Measurements from ENCODE around the gene SERGEF. TPM values are rescaled to one million over a fixed set of nuclear protein-coding genes. Genes with fewer than 3 reads are reported as not detected.
"Not testable (repeated sequence)": the region's sequence is repeated elsewhere in the genome, so short reads cannot be mapped to it uniquely, and the experiment has no call there.

Gene SERGEF
- total RNA-seq, 2 donors from 2014 or later, result 27.3 to 32.0 TPM

DNA sequence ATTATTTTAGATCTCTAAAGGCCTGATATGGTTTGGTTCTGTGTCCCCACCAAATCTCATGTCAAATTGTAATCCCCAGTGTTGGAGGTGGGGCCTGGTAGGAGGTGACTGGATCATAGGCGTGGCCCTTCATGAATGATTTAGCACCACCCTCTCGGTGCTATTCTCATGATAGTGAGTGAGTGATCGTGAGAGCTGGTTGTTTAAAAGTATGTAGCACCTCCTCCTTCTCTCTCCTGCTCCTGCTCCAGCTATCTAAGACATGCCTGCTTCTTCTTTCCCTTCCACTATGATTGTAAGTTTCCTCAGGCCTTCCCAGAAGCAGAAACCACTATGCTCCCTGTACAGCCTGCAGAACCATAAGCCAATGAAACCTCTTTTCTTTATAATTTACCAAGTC lies 114.1 kb downstream of the SERGEF start:
- TF ChIP-seq, protein P1, sequence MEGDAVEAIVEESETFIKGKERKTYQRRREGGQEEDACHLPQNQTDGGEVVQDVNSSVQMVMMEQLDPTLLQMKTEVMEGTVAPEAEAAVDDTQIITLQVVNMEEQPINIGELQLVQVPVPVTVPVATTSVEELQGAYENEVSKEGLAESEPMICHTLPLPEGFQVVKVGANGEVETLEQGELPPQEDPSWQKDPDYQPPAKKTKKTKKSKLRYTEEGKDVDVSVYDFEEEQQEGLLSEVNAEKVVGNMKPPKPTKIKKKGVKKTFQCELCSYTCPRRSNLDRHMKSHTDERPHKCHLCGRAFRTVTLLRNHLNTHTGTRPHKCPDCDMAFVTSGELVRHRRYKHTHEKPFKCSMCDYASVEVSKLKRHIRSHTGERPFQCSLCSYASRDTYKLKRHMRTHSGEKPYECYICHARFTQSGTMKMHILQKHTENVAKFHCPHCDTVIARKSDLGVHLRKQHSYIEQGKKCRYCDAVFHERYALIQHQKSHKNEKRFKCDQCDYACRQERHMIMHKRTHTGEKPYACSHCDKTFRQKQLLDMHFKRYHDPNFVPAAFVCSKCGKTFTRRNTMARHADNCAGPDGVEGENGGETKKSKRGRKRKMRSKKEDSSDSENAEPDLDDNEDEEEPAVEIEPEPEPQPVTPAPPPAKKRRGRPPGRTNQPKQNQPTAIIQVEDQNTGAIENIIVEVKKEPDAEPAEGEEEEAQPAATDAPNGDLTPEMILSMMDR (IDR thresholded peaks at IDR 0.05), result no peak
- no peak for ATAC-seq (ENCODE audit: insufficient number of reproducible peaks, low FRiP score, low read depth)

DNA sequence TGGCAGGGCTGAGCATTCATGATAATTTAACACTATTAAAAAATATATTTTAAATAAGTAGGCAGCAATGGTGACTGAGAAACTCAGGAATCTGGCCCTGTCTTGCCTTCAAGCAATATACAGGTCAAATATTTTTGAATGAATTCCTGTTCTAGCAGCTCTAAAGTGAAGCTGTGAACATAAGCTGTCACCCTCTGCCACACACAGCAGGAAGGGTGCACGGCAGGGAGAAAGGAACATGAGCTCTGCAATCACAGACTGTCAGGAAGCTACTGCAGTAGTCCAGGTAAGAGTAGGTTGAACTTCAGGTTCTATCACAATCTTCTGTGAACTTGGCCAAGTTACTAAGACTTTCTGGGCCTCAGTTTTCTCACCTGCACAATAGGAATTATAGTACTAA lies 114.8 kb downstream of the SERGEF start:
- TF ChIP-seq, protein P1 (IDR thresholded peaks at IDR 0.05), result no peak
- DNase-seq (ENCODE audit: low spot score) (no peak), ATAC-seq (ENCODE audit: insufficient number of reproducible peaks, low FRiP score, low read depth) (no peak)
- H3K4me1 ChIP-seq (ENCODE audit: control insufficient read depth in 1 of 2, low read depth in 2 of 2), result no peaks in the 10 kb centered on the region
- no peaks in the 10 kb centered on the region for H3K9me3 ChIP-seq
- H3K36me3 ChIP-seq, result no peaks in the 10 kb centered on the region
- H3K27ac ChIP-seq, result no peak overlapping the region
- H3K4me3 ChIP-seq, result no peak overlapping the region
- H3K27me3 ChIP-seq (replicated peaks; ENCODE audit: insufficient read depth), result no peaks in the 10 kb centered on the region

More for the DNA sequence above, 114.1 kb downstream of the SERGEF start:
- Histone ChIP-seq H3K27ac (no peak overlapping the region), H3K9me3 (no peaks in the 10 kb centered on the region), H3K4me3 (no peak overlapping the region), H3K36me3 (no peaks in the 10 kb centered on the region), H3K27me3 (replicated peaks; ENCODE audit: insufficient read depth) (no peaks in the 10 kb centered on the region), H3K4me1 (ENCODE audit: control insufficient read depth in 1 of 2, low read depth in 2 of 2) (no peaks in the 10 kb centered on the region)
- DNase-seq (ENCODE audit: low spot score), result no peak

DNA sequence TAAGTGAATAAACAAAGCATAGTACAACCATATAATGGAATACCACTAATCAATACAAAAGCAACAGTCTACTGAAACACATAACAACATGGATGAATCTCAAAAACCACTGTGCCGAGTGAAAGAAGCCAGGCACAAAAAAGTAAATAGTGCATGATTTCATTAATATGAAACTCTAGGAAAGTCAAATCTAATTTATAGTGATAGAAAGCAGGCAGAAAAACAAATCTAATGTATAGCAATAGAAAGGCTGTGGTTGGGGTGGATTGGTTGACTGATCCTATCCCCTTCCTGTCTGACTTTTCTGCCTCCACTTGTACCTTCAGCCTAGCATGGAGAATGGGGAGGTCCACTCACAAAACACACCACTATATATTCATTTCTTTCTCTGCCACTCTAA lies 115.4 kb downstream of the SERGEF start:
- no peak for DNase-seq (ENCODE audit: low spot score)
- no peaks in the 10 kb centered on the region for H3K36me3 ChIP-seq
- H3K27me3 ChIP-seq (replicated peaks; ENCODE audit: insufficient read depth), result no peaks in the 10 kb centered on the region
- no peak overlapping the region for H3K4me3 ChIP-seq
- H3K4me1 ChIP-seq (ENCODE audit: control insufficient read depth in 1 of 2, low read depth in 2 of 2), result no peaks in the 10 kb centered on the region
- no peak overlapping the region for H3K27ac ChIP-seq
- ATAC-seq (ENCODE audit: insufficient number of reproducible peaks, low FRiP score, low read depth), result no peak
- TF ChIP-seq, protein P1 (IDR thresholded peaks at IDR 0.05), result no peak
- no peaks in the 10 kb centered on the region for H3K9me3 ChIP-seq

DNA sequence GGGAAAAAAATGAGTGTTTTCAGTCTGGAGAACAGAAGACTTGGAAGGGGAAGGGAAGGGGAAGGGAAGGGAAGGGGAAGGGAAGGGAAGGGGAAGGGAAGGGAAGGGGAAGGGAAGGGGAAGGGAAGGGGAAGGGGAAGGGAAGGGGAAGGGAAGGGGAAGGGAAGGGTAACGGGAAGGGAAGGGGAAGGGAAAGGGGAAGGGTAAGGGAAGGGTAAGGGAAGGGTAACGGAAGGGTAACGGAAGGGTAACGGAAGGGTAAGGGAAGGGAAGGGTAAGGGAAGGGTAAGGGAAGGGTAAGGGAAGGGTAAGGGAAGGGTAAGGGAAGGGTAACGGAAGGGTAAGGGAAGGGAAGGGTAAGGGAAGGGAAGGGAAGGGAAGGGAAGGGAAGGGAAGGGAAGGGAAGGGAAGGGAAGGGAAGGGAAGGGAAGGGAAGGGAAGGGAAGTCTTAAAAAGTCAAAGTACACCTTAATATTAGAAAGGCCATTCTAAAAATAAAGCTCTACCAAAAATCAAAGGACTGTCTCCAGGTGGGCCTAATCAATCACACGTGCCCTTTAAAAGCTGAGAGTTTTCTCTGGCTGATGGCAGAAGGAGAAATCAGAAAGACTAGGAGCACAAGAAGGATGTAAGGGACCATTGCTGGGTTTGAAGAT lies 116.2 kb downstream of the SERGEF start:
- not testable (repeated sequence) for H3K36me3 ChIP-seq; H3K27ac ChIP-seq; ATAC-seq (ENCODE audit: insufficient number of reproducible peaks, low FRiP score, low read depth); H3K4me1 ChIP-seq (ENCODE audit: control insufficient read depth in 1 of 2, low read depth in 2 of 2); H3K4me3 ChIP-seq; H3K9me3 ChIP-seq; DNase-seq (ENCODE audit: low spot score); H3K27me3 ChIP-seq (replicated peaks; ENCODE audit: insufficient read depth)

DNA sequence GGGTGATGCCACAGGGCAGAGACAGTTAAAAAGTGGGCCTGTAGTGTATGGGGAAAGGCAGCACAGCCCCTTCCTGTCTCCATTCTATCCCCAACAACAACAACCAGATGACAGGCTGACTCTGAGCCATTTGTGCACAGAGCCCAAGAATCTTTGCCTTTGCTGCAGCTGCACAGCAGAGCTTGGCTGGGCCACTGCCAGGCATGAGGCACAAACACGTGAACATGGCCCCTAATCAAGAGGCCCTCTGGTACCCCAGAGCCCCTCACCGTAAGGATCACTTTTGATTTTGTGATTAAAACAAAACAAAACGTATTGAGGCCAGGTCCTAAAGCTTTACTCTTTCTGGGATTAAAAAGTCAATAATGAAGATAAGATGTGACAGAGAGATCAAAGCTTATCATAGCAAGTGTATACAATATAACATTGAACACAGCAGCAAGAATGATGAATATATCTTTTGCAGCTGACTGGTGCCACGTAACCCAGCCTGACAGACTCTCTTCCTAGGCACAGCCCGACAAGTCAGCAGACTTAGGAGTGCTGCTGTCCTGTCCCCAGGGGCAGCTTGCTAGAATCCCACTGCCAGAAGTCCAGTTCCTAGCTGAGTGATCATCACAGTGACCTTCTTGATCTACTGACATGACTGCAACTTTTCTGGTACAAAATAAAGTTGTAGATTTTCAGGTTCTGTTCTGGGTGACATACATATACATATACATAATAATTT lies 117.8 kb downstream of the SERGEF start:
- DNase-seq (ENCODE audit: low spot score) (no peak), ATAC-seq (ENCODE audit: insufficient number of reproducible peaks, low FRiP score, low read depth) (no peak)

More for the DNA sequence above, 117.8 kb downstream of the SERGEF start:
- no peaks in the 10 kb centered on the region for H3K9me3 ChIP-seq
- H3K36me3 ChIP-seq, result no peaks in the 10 kb centered on the region
- no peak overlapping the region for H3K4me3 ChIP-seq
- H3K27ac ChIP-seq, result no peak overlapping the region
- no peaks in the 10 kb centered on the region for H3K4me1 ChIP-seq (ENCODE audit: control insufficient read depth in 1 of 2, low read depth in 2 of 2)
- TF ChIP-seq, protein P1 (IDR thresholded peaks at IDR 0.05), result no peak
- no peaks in the 10 kb centered on the region for H3K27me3 ChIP-seq (replicated peaks; ENCODE audit: insufficient read depth)

Data from thoracic aorta (tissue), 2 donors.